NCI-H146 treated with DMSO at 0.1 percent for 48 hours (cell line): Measurements from ENCODE around the gene TET1.
"Not testable (repeated sequence)": the region's sequence is repeated elsewhere in the genome, so short reads cannot be mapped to it uniquely, and the experiment has no call there.

Source experiments
- DNase-seq: peaks from one replicate; lab custom pipeline; 2025; ENCODE audit not compliant: unreplicated experiment; lab: John Stamatoyannopoulos, UW

TET1 gene

DNA sequence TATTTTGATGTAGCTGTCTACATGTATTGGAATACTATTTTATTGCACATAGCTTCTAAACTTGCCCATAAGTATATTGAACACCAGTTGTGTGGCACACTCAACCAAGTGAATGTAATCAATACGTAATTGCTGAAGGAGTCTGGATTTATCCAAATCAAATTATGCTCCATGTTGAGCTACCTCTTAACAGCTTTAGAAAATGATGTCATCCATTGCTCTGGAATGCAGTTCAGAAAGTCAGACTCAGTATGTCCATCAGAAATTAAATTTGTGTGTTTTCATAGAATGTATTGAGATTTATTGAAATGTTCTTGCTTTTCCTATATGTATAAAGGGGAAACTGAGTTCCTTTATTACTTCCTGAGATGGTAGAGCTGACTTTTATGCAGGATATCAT lies 135.9 kb downstream of the TET1 start:
- no peak for DNase-seq

DNA sequence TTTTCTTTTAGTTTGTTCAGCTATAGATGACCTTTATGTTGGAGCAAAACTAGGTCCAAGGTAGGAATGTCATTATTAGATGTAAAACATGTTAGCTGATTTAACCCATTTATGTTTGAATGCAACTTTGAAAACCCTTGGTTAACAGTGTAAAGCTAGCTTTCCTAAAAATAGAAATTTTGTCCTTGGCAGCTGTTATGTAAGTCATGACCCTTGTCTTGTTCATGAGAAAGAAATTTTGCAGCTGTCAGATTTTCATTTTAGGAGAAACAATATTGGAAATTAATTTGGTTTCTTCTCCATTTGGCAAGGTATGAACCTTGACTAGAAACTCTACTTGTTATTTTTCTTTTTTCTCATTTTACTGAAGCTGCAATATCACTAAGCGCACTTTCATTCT lies 137.0 kb downstream of the TET1 start:
- DNase-seq: no peak

DNA sequence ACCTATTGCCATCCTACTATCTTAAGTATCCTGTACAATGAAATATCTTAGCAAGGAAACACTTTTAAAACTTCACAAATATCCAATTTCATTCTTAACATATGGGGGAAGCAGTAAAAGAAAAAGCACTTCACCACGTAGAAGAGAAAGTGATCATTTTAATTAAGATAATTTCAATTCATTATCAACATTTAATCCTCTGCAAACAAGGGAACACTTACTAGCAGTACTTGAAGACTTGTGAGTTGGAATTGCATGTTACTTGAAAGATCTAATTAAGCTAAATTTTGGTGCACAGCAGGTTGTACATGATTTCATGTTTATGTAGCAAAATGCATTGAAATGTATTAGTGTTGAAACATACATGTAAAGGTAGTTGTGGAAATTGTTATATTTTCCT lies 140.1 kb downstream of the TET1 start:
- no peak for DNase-seq

DNA sequence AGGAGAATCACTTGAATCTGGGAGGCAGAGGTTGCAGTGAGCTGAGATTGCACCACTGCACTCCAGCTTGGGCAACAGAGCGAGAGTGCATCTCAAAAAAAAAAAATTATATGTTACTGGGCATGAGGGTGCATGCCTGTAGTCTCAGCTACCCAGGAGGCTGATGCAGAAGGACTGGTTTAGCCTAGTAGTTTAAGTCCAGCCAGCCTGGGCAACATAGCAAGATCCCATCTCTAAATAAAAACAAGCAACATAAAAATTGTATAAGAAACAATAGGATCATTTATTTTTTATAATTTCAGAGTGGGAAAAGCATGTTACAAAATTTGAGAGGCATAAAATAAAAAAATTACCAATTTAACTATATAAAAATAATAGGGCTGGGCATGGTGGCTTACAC lies 145.4 kb downstream of the TET1 start:
- no peak for DNase-seq

DNA sequence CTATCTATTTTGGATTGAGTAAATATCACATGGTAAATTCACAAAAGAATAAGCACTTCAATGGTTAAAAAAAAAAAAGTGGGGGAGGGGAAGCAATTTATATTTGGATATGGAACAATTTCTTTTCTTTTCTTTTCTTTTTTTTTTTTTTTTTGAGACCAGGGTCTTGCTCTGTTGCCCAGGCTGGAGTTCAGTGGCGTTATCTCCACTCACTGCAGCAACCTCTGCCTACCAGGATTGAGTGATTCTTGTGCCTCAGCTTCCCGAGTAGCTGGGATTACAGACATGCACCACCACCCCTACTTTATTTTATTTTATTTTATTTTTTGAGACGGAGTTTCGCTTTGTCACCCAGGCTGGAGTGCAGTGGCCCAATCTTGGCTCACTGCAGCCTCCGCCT lies 148.8 kb downstream of the TET1 start:
- DNase-seq: not testable (repeated sequence)

DNA sequence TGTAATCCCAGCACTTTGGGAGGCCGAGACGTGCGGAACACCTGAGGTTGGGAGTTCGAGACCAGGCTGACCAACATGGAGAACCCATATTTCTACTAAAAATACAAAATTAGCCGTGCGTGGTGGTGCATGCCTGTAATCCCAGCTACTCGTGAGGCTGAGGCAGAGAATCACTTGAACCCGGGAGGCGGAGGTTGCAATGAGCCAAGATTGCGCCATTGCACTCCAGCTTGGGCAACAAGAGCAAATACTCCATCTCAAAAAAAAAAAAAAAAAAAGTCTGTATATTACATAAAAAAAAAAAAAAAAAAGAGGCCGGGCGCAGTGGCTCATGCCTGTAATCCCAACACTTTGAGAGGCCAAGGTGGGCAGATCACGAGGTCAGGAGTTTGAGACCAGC lies 152.9 kb downstream of the TET1 start:
- DNase-seq: not testable (repeated sequence)

DNA sequence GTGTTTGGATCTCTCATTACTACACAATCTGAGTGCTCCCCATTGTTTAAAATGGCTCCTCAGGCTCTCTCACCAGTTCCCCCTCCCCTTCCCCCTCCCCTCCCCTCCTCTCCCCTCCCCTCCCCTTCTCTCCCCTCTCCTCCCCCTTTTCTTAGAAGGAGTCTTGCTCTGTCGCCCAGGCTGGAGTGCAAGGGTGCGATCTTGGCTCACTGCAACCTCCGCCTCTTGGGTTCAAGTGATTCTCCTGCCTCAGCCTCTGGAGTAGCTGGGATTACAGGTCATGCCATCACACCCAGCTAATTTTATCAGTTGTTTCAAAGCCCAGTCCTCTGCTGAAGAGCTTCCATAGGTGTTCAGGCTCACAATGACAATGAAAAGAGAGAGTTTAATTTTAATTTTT lies 157.3 kb downstream of the TET1 start:
- DNase-seq: no peak

DNA sequence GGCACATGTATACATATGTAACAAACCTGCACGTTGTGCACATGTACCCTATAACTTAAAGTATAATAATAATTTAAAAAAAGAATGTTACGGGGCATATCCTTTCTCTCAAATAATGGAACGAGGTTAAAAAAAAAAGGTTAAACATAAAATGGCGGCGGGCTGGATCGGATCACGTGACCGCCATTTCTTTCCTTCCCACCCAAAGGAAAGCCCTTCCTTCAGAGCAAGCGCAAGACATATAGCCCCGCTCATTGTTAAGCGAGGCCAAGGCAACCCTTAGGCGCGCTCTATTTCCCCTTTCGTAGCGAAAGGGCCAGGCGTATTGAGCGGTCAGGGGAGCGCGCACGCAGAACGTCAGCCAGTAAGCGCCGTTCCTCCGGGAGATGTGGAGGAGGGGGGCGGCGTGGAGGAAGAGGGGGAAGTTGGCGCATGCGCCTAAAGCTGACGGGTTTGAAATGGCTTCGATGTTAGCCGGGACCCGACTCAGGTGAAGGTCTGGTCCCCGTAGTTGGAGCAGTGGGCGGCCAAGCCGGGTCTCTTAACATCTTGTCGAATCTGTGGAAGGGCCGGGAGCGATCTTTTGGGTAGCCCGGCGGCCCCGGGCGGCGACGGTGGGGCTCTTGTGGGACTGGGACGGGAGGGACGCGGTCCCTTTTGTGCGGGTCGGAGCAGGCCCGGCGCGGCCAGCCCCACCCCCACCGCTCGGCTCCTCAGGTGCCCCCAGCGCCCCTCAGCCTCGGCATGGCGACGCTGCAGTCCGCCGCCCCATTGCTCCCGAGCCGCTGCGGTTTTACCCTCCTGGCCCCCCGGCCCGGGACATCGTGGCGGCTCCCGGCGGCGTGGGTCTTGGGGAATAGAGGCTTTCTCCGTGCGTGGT lies 160.9 kb downstream of the TET1 start, which contains the start of gene CCAR1:
TSS of gene CCAR1 (plus strand) at position 447 of the 880 bp plus-strand sequence. CDS start 1,266 bp downstream, outside the sequence.
- peak; percentile 96 for DNase-seq

DNA sequence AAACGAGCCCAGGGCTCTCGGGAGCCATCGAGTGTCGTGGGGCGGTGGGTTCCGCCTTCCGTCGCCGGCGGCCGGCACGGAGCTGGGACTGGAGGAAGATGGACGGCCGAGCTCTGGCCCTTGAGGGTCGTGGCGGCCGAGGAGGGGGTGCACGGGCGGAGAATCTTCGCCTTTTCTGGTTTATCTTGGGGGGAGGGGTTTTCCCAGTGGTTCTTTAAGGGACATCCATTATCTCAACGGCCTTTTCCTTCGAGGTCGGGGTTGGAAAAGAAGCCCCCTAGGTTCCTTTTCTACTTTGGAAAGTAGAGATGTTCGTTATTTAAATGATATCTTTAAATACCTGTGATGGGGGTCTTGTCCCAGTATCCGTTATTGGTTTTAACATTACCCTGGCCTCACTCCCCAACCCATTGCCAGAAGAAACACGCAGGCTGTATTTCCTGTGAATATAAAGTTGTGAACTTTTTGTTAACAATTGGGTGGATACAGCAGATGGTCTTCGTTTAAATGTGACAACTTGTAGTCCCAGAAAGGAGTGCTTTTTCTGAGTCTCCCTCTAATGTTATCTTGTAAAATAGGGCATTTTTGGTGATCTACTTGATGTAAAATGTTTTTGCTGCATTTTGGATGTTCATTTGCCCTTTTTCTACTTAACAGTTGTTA lies 161.7 kb downstream of the TET1 start:
- DNase-seq: no peak

DNA sequence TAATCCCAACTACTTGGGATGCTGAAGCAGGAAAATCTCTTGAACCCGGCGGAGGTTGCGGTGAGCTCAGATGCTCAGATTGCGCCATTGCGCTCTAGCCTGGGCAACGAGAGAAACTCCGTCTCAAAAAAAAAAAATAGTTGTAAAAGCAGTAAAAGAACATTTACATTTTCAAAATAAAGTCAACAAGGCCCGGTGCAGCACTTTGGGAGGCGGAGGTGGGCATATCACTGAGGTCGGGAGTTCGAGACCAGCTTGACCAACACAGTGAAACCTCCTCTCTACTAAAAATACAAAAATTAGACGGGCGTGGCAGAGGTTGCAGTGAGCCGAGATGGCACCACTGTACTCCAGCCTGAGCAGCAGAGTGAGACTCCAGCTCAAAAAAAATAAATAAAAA lies 164.9 kb downstream of the TET1 start:
- no peak for DNase-seq

DNA sequence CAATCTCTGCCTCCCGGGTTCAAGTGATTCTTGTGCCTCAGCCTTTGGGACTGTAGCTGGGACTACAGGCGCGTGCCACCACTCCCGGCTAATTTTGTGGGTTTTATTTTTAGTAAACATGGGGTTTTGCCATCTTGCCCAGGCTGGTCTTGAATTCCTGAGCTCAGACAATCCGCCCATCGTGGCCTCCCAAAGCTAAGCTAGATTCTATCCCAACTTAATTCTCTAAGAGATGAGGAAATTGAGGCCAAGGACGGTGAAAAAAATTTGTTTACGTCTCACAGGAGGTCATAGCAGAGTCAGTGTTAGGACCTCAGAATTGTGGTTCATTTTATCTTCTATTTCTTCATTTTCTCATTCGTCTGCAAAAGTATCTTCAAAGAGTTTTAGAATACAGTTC lies 167.0 kb downstream of the TET1 start:
- DNase-seq: no peak

DNA sequence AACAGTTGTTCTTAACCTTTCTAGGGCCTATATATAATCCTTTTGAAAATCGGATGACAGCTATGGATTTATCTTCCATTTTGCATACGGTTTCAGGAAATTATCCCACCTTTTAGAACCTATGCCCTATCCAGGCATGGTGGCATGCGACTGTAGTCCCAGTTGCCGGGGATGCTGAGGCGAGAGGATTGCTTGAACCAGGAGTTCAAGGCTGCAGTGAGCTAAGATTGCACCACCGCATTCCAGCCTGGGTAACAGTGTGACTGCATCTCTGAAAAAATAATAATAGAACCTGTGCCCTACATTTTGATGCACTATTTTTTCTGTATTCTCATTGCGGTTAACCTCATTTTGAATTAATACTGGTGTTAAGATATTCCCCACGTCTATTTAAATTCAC lies 172.5 kb downstream of the TET1 start:
- DNase-seq: no peak

DNA sequence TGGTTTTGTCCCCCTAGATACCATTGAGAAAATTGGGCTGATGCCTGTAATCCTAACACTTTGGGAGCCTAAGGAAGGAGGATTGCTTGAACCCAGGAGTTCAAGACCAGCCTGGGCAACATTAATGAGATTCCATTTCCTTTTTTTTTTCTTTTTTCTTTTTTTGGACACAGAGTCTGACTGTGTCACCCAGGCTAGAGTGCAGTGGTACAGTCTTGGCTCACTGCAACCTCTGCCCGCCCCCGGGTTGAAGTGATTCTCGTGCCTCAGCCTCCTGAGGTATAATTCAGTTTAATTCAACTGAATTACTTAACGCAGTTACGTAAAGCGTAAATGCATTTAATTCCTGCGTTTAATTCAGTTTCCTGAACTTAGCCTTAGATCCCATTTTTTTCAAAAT lies 174.2 kb downstream of the TET1 start:
- no peak for DNase-seq

DNA sequence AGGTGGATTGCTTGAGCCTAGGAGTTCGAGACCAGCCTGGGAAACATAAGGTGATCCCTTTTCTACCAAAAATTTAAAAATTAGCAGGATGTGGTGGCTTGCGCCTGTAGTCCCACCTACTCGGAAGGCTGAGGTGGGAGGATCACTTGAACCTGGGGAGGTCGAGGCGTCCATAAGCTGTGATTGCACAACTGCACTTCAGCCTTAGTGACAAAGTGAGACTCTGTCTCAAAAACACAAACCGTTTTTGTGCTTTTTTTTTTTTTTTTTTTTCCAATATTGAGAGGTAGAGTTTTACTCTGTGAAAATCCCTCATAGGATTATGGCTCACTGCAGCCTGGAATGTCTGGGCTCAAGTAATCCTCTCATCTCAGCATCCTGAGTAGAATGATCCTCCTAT lies 175.0 kb downstream of the TET1 start:
- DNase-seq: no peak

DNA sequence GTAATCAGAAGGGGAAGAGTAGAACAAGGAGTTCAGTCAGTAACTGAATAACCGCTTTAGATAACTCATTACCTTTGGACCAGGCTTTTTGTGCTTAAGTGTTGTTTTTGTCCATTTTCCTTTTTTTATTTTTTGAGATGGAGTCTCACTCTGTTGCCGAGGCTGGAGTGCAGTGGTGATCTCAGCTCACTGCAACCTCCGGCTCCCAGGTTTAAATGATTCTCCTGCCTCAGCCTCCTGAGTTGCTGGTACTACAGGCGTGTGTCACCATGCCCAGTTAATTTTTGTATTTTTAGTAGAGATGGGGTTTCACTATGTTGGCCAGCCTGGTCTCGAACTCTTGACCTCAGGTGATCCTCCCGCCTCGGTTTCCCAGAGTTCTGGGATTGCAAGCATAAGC lies 175.6 kb downstream of the TET1 start:
- DNase-seq: not testable (repeated sequence)

DNA sequence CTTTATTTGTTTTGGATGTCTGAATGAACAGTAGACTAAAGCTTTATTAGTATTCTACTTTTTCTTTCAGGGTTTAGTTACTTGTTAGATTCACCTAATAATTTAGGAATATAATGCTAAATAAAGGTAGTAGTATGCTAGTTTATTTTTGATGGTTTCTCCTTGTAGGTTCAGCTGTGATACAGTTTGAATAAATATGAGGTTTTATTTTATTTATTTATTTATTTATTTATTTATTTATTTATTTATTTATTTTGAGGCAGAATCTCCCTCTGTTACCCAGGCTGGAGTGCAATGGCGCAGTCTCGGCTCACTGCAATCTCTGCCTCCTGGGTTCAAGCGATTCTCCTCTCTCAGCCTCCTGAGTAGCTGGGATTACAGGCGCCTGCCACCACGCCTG lies 180.5 kb downstream of the TET1 start:
- DNase-seq: not testable (repeated sequence)

DNA sequence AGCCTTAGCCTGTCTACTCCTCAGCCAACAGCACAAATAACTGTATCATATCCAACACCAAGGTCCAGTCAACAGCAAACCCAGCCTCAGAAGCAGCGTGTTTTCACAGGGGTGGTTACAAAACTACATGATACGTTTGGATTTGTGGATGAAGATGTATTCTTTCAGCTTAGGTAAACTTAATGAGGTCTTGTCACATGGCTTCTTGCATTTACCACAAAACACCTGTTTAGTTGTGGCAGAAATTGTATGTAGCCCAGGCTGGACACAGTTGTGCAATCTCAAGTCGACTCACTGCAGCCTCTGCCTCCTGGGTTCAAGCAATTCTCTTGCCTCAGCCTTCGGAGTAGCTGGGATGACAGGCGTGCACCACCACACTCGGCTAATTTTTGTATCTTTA lies 182.3 kb downstream of the TET1 start:
- DNase-seq: no peak
